NCI-H510A treated with DMSO at 0.1 percent for 48 hours (cell line): Measurements from ENCODE around the gene FLNB.
"Not testable (repeated sequence)": the region's sequence is repeated elsewhere in the genome, so short reads cannot be mapped to it uniquely, and the experiment has no call there.

Experiments
- DNase-seq: peaks from one replicate; lab custom pipeline; 2025; lab: John Stamatoyannopoulos, UW

Gene FLNB

GRCh38 chr3:58052373-58053273, 44.4 kb downstream of the FLNB start:
- no peak for DNase-seq

- DNase-seq: no peak
Observed at GRCh38 chr3:58054652-58055051, 46.4 kb downstream of the FLNB start.

- no peak for DNase-seq
Observed at GRCh38 chr3:58055314-58055713, 47.1 kb downstream of the FLNB start.

GRCh38 chr3:58055891-58056290, 47.7 kb downstream of the FLNB start:
- DNase-seq: not testable (repeated sequence)

GRCh38 chr3:58058361-58059263, 50.4 kb downstream of the FLNB start:
- no peak for DNase-seq

- no peak for DNase-seq
Observed at GRCh38 chr3:58059349-58060321, 51.4 kb downstream of the FLNB start.

- DNase-seq: no peak
Observed at GRCh38 chr3:58062472-58062871, 54.2 kb downstream of the FLNB start.

GRCh38 chr3:58063022-58063815, 55.0 kb downstream of the FLNB start:
- no peak for DNase-seq

GRCh38 chr3:58064923-58065638, 56.9 kb downstream of the FLNB start:
- DNase-seq: no peak

- DNase-seq: peak; percentile 11
Observed at GRCh38 chr3:58065700-58066167, 57.5 kb downstream of the FLNB start.

- no peak for DNase-seq
Observed at GRCh38 chr3:58066842-58067241, 58.6 kb downstream of the FLNB start.

GRCh38 chr3:58068122-58068809, 60.0 kb downstream of the FLNB start:
- DNase-seq: no peak

- DNase-seq: no peak
Observed at GRCh38 chr3:58071480-58071971, 63.3 kb downstream of the FLNB start.

- no peak for DNase-seq
Observed at GRCh38 chr3:58072052-58072762, 64.0 kb downstream of the FLNB start.

GRCh38 chr3:58072763-58073130, 64.5 kb downstream of the FLNB start:
- no peak for DNase-seq

GRCh38 chr3:58073301-58074108, 65.3 kb downstream of the FLNB start:
- DNase-seq: no peak

- DNase-seq: no peak
Observed at GRCh38 chr3:58074116-58074715, 66.0 kb downstream of the FLNB start.
